Limb (tissue), 2 donors: Measurements from ENCODE around the gene SRGAP2B.
A peak's percentile ranks its signal among the peaks of the same experiment; 100 is the strongest.
"Not testable (repeated sequence)": the region's sequence is repeated elsewhere in the genome, so short reads cannot be mapped to it uniquely, and the experiment has no call there.

Source experiments
- DNase-seq, 2 donors: peaks; one replicate each; pipeline ENCODE4 v3.0.0-alpha.2; 2016; ENCODE audit errors: extremely low spot score in 2 of 2

SRGAP2B gene

GRCh38 chr1:144960929-144961488 lies 134.1 kb downstream of the SRGAP2B start:
- DNase-seq: not testable (repeated sequence)

GRCh38 chr1:144948390-144948789 lies 146.7 kb downstream of the SRGAP2B start:
- not testable (repeated sequence) for DNase-seq

GRCh38 chr1:144947495-144947894 lies 147.6 kb downstream of the SRGAP2B start:
- DNase-seq: not testable (repeated sequence)

DNA sequence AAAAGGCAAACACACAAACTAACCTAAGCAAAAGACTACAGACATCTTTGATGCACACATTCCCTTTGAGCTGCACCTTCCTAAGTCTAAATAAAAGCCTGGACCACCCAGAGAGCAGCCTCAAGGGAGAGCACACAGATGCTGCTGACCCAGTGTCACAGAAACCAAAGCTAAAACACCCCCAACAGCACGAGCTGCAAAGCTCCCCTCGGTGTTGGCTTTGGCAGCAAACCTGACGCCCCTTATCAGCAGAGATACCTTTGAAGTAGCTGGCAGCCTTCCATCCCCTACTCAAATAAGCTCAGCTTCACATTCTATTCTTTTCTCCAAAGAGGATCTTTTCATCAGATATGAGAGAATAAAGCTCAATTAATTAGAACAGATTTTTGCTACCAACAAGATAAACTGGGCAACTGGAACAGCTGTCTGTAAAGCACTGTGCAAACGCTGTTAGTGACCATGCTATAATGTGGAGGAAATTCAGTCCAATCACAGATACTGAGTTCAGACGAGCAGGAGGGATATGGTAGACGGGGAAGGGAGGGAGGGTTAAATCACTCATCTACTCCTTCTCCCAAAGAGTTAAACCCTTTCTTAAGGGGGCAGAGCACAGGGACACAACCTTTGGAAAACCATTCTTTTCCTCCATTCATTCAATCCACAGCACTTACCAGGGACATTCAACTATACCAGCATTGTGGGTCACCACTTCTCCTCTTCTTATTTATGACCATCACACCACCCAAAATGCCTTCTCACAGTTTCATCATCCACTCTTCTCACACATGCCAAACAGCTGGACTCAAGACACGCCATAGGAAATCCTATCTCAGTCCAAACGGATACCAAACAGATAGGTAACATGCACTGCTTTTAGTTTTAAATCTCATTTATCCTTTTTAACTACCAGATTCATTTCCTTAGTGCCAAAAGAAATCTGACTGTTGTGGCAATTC lies 148.3 kb downstream of the SRGAP2B start:
- DNase-seq: not testable (repeated sequence)

DNA sequence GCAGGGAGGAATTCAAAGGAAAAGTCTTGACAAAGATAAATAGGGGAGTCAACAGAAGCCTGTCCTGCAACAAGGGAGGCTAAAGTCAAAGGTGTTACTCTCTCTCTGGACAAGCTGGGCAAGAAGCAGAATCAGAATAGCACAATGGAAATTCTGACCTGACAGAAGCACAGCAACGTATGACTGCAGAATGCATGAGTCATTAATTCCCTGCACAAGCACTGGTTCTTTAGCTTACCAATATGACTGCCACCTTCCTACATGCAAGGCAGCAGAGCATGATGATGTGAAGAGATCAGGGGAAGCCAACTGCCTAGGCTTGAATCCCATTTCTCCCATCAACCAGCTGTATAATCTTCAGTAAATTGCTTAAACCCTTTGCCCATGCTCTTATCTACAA lies 153.4 kb downstream of the SRGAP2B start:
- not testable (repeated sequence) for DNase-seq

- DNase-seq: not testable (repeated sequence)
These were observed 155.1 kb downstream of the SRGAP2B start for GRCh38 chr1:144940054-144940453.

DNA sequence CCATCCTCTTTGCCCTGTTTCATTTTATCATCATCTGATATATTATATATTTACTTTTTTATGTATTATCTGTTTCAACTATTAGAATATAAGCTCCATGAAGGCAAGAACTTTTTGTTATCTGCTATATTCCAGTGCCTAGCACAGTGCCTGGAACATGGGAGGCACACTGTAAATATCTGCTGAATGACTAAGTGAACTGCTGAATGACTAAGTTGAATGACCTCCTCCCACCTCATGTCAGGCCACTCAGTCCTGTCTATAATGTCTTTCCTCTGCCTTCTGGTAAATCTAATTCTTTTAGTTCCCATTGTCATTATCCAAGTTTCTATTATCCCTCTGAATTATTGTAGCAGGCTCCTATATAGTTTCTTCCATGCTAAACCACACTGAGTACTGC lies 156.5 kb downstream of the SRGAP2B start:
- DNase-seq: not testable (repeated sequence)

- DNase-seq: not testable (repeated sequence)
These were observed 158.9 kb downstream of the SRGAP2B start for GRCh38 chr1:144936186-144936732.

GRCh38 chr1:144935310-144935709 lies 159.8 kb downstream of the SRGAP2B start:
- DNase-seq: not testable (repeated sequence)

DNA sequence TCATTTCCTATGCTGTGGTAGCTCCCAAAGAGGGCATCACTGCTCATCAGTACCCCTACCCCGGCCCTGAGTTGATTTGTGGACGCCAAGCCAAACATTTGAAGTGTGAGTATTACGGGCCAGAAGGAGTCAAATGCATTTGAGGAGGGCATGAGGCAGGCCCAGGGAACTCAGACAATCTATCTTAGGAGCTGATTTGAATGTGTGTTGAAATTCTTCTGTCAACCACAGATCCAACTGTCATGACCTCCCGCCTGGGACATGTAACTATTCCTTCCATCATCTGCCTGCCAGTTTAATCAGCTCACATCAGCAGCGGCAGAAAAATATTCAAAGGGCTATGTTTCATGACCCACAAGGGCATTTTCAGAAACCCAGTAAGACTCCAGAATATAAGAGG lies 162.1 kb downstream of the SRGAP2B start:
- not testable (repeated sequence) for DNase-seq

DNA sequence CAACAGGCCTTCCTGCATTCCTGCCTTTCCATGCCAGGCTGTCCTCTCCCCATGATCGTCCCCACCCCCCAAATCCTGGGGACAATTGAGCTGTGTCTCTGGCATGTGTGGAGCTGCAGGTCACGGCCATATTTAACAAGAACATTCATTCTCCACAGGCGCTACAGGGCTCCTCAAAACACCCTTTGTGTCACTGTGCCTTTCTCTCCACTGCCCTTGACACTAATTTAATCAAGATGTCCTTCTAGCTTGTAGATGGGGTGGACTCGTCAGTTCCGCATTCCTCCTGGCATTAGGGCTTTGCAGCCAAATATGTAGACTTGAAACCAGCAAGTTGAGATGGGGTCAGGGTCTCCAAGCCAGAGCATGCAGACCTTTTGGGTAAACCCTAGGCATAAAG lies 163.0 kb downstream of the SRGAP2B start:
- DNase-seq: not testable (repeated sequence)

DNA sequence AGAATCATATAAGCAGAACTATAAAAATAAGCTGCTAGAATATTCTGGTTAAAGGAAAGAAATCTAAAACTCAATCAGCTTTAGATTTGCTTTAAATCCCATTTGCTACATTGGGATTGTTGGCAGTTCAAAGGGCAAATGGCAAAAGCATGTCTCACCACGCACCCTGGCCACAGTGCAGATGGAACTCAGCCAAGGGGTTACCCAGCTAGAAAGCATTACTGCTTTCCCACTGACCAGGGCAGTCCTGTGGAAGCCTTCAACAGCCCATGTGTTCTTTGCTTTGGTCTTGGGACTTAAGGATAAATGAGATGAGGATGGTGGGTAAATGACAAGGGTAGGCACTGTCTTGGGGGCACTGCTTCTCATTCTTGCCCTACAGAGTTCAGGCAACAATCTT lies 163.6 kb downstream of the SRGAP2B start:
- not testable (repeated sequence) for DNase-seq

DNA sequence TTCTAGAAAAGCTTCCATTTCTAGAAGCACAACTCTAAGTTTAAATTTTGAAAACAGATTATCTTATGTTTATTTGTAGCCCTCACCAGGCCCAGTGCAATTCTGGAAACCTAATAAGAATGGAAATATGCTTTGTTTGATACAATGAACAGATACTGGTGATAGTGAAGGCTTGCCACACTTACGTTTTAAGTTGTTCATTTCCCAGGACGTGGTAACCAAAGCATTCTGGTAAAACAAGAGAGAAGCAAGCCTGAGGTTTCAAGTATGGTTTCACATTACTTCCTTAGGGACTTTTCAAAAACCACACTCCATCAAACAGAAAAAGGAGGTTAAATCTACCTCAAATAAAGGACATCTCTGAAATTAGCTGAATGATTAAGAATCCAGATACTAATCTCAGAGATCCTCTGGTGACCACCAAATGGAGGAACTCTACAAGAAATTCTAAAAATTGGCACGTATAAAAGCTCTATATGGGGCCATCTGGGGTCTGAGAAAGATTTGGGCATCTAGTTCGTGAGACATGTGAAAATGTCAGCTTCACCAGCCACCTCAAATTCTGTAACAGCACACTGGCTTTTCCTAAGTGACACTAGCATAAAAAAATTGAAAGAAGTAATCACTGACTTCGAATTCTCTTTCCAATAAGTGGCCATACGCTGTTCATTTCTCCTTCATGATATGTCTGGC lies 164.9 kb downstream of the SRGAP2B start:
- not testable (repeated sequence) for DNase-seq

GRCh38 chr1:144927292-144927691 lies 167.8 kb downstream of the SRGAP2B start:
- not testable (repeated sequence) for DNase-seq

- not testable (repeated sequence) for DNase-seq
These were observed 171.5 kb downstream of the SRGAP2B start for GRCh38 chr1:144923640-144924039.

DNA sequence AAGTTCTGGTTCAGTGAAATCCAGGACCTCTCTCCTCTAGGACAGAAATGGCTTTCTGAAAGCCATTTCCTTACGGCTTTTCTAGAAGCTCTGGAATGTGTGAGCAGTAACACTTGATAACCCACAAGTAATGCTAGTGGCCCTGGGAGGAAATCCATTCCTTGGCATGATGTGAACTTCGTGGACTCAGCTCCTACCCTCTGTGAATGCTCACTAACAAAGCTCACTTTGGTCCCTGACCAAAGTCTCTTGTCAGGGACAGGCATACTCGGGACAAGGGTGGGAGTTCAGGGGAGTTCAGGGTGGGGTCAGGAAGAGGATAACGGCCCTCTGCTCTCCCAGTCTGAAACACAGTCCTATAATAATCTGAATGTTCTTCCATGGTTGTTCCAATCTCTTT lies 172.3 kb downstream of the SRGAP2B start:
- DNase-seq: peak in 1 of 2 donors; percentile 0

GRCh38 chr1:144919106-144919505 lies 176.0 kb downstream of the SRGAP2B start:
- DNase-seq: not testable (repeated sequence)

DNA sequence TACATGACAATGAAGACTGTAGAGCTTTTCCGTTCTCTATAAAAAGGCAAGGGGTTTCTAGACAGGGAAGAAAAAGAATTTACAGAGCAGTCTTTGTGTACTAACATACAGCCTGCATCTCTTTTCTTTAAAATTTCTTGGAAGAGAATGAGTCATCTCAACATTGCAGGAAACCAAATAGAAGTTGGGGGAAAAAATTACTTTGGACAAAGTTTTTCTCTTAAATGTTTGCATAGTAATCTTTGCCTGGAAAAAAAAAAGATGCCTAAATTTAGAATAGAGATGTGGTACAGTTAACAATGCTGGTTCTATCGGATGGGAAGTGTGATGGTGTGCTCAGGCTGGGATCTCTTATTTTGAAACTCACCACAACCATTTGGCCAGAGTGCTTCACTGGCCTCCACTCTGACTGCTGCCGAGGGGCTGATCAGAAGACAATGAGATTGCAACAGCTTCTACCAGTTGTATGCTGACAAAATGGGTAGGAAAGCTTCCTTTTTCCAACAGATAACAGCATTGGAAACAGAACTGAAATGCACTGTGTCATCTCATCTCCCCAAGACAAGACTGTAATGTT lies 177.0 kb downstream of the SRGAP2B start:
- not testable (repeated sequence) for DNase-seq

DNA sequence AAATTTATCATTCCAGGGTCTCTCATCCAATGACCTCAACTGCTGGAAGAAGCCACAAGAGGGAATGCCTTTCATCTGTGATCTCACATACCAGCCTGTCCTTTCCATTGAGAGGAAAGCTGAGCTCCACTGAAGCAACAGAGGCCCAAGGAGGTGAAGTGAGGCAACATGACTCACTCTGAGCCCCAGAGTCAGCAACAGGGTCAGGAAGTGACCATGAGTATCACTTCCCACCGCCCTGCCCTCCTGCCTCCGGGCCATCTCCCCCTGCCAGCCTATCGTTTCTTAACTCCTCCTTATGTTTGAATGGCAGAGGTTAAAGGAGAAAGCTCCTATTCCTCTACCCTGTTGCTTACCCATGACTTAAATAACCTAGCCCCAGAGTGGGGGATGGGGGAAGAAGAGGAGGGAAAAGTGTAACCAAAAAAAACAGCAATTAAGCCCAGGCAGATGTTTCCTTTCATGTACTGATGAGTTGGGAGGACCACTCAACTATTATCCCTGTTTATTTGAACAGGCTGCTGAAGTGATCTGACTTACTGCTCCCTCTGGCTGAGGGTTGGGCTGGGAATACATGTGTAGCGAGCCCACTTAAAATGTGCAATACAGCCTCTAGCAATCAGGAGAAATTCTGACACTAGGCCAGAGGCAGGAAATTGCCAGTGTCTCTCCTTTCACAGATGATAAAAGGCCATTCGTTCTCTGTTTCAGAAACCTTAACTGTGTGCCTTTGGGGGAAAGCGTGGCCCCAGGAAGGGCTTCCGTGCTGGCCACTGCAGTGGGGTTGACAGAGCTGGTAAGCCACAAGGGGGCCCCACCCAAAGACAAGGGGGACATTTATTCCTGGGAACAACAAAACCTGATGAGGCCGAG lies 177.7 kb downstream of the SRGAP2B start:
- not testable (repeated sequence) for DNase-seq
